Astrocyte of the cerebellum (primary cell): ENCODE measurements around the gene EPN1.

Source experiments
- DNase-seq: peaks from one replicate; pipeline ENCODE4 v3.0.0-alpha.2; 2011; ENCODE audit warnings: low read depth
- H3K4me3 ChIP-seq: 2 replicates; pipeline ENCODE4 v1.5.1; 2011; ENCODE audit warnings: mild to moderate bottlenecking, low read depth, low read length, moderate library complexity
- CTCF ChIP-seq: IDR thresholded peaks from 2 replicates; pipeline ENCODE4 v1.5.1; 2012; ENCODE audit warnings: low read length, low read depth, moderate library complexity, mild to moderate bottlenecking; ENCODE audit errors: missing control alignments
- in situ Hi-C: cut with HindIII; loops from 2 replicates; pipeline ENCODE4 v1.10.0; 2017; ENCODE audit warnings: low sequenced_read_pairs

EPN1 gene

GRCh38 chr19:55645512-55645881 is 29.5 kb upstream of the EPN1 start:
- in situ Hi-C loops: no loop called here
- no peak for TF ChIP-seq CTCF
- H3K4me3 ChIP-seq: no peak overlapping the region
- no peak for DNase-seq

GRCh38 chr19:55646889-55647731 is 27.9 kb upstream of the EPN1 start:
- in situ Hi-C loops: no loop called here
- H3K4me3 ChIP-seq: peak overlapping the region; percentile 76
- no peak for DNase-seq
- TF ChIP-seq CTCF: no peak

GRCh38 chr19:55647732-55648584 is 27.1 kb upstream of the EPN1 start, which contains the start of gene CCDC106:
TSS of gene CCDC106 (plus strand) at chr19:55648212. CDS start at chr19:55649047, 835 bp downstream.
- in situ Hi-C loops: no loop called here
- TF ChIP-seq CTCF: no peak
- peak within 1 kb of the TSS; percentile 76 for H3K4me3 ChIP-seq
- no peak for DNase-seq

GRCh38 chr19:55648585-55649267 is 26.3 kb upstream of the EPN1 start:
- TF ChIP-seq CTCF: no peak
- no peak for DNase-seq

GRCh38 chr19:55649268-55650125 is 25.5 kb upstream of the EPN1 start:
- no peak for TF ChIP-seq CTCF
- in situ Hi-C loops: no loop called here
- no peak for DNase-seq
- H3K4me3 ChIP-seq: peak overlapping the region; percentile 76

More at GRCh38 chr19:55648585-55649267, 26.3 kb upstream of the EPN1 start:
- H3K4me3 ChIP-seq: peak overlapping the region; percentile 76
- in situ Hi-C loops: no loop called here

- no peak for TF ChIP-seq CTCF
- DNase-seq: no peak
- in situ Hi-C loops: no loop called here
- H3K4me3 ChIP-seq: no peak overlapping the region
Observed at GRCh38 chr19:55650126-55650557, 24.9 kb upstream of the EPN1 start.
